HFFc6 (cell line): Measurements from ENCODE around the gene LBP. TPM values are rescaled to one million over a fixed set of nuclear protein-coding genes. Genes with fewer than 3 reads are reported as not detected.

ENCODE experiments used
- DNase-seq: peaks from one replicate; pipeline ENCODE4 v3.0.0-alpha.2; 2018
- H3K27ac Mint-ChIP-seq: 2 replicates; pipeline ENCODE4 v1.8.0; 2020; ENCODE audit warnings: mild to moderate bottlenecking, mixed read lengths
- H3K27me3 Mint-ChIP-seq: 2 replicates; pipeline ENCODE4 v1.8.0; 2021; ENCODE audit warnings: mild to moderate bottlenecking, moderate library complexity, mixed read lengths; ENCODE audit not compliant: insufficient read depth
- H3K36me3 Mint-ChIP-seq: 2 replicates; pipeline ENCODE4 v1.8.0; 2021; ENCODE audit warnings: low read depth, mixed read lengths
- H3K4me1 Mint-ChIP-seq: 2 replicates; pipeline ENCODE4 v1.8.0; 2020; ENCODE audit warnings: low read depth, mixed read lengths
- H3K4me3 Mint-ChIP-seq: 2 replicates; pipeline ENCODE4 v1.8.0; 2020; ENCODE audit warnings: mild to moderate bottlenecking, moderate library complexity, mixed read lengths
- H3K9me3 Mint-ChIP-seq: 2 replicates; pipeline ENCODE4 v1.8.0; 2020; ENCODE audit warnings: mild to moderate bottlenecking, mixed read lengths
- CTCF ChIP-seq: fragments of 200-600 bp; sonication (generic); IDR thresholded peaks from 2 replicates; pipeline ENCODE4 v1.5.0; 2021; ENCODE audit warnings: antibody characterized with exemption, mild to moderate bottlenecking
- total RNA-seq, 6 experiments: library from RNA; stranded (reverse); fragmentation: NEBNext Ultra II Directional; extraction: Animal tissue kit (Norgen Biotek cat#: 25700); gene quantifications; 2 replicates in 1 of 6; 3 replicates in 5 of 6; pipeline ENCODE4 v1.2.3, GENCODE V29; 2021

Gene LBP
- total RNA-seq, 6 experiments from 2014 or later = not detected

- Mint-ChIP-seq H3K27ac (no peak overlapping the region), H3K4me1 (0 out of 2 replicates have a peak, but pooled peaks cover 6% of the 10 kb centered on the region), H3K36me3 (no peaks in the 10 kb centered on the region), H3K27me3 (peaks cover 12% of the 10 kb centered on the region), H3K9me3 (no peaks in the 10 kb centered on the region), H3K4me3 (no peak overlapping the region)
- DNase-seq = no peak
- TF ChIP-seq CTCF = no peak
These were observed 20.0 kb upstream of the LBP start for GRCh38 chr20:38326309-38326708.

GRCh38 chr20:38330638-38331037 lies 15.6 kb upstream of the LBP start:
- no peaks in the 10 kb centered on the region for H3K36me3 Mint-ChIP-seq
- no peaks in the 10 kb centered on the region for H3K4me1 Mint-ChIP-seq
- H3K9me3 Mint-ChIP-seq = no peaks in the 10 kb centered on the region
- H3K27me3 Mint-ChIP-seq = peaks cover 21% of the 10 kb centered on the region
- H3K27ac Mint-ChIP-seq = no peak overlapping the region
- no peak overlapping the region for H3K4me3 Mint-ChIP-seq
- DNase-seq = no peak
- no peak for TF ChIP-seq CTCF

- H3K27ac Mint-ChIP-seq = no peak overlapping the region
- H3K4me3 Mint-ChIP-seq = no peak overlapping the region
- no peaks in the 10 kb centered on the region for H3K4me1 Mint-ChIP-seq
- no peak for DNase-seq
- H3K36me3 Mint-ChIP-seq = no peaks in the 10 kb centered on the region
- TF ChIP-seq CTCF = no peak
- H3K9me3 Mint-ChIP-seq = no peaks in the 10 kb centered on the region
- peaks cover 25% of the 10 kb centered on the region for H3K27me3 Mint-ChIP-seq
These were observed 15.0 kb upstream of the LBP start for GRCh38 chr20:38331245-38331644.

GRCh38 chr20:38331814-38332213 lies 14.5 kb upstream of the LBP start:
- Mint-ChIP-seq H3K27ac (no peak overlapping the region), H3K36me3 (no peaks in the 10 kb centered on the region), H3K9me3 (no peaks in the 10 kb centered on the region), H3K4me1 (no peaks in the 10 kb centered on the region), H3K4me3 (no peak overlapping the region), H3K27me3 (peaks cover 28% of the 10 kb centered on the region)
- TF ChIP-seq CTCF = no peak
- DNase-seq = no peak

- peaks cover 30% of the 10 kb centered on the region for H3K27me3 Mint-ChIP-seq
- TF ChIP-seq CTCF = no peak
- no peaks in the 10 kb centered on the region for H3K4me1 Mint-ChIP-seq
- no peak overlapping the region for H3K27ac Mint-ChIP-seq
- peaks cover 7% of the 10 kb centered on the region for H3K9me3 Mint-ChIP-seq
- no peak for DNase-seq
- peaks cover 6% of the 10 kb centered on the region; the same call in 1 of the 2 replicates for H3K36me3 Mint-ChIP-seq
- no peak overlapping the region for H3K4me3 Mint-ChIP-seq
These were observed 12.3 kb upstream of the LBP start for GRCh38 chr20:38334016-38334415.

GRCh38 chr20:38336726-38337125 lies 9.6 kb upstream of the LBP start:
- Mint-ChIP-seq H3K27me3 (peaks cover 39% of the 10 kb centered on the region), H3K9me3 (peaks cover 7% of the 10 kb centered on the region), H3K4me1 (no peaks in the 10 kb centered on the region), H3K27ac (no peak overlapping the region), H3K36me3 (peaks cover 6% of the 10 kb centered on the region; the same call in 1 of the 2 replicates), H3K4me3 (no peak overlapping the region)
- TF ChIP-seq CTCF = no peak
- DNase-seq = no peak
